GM10266 (cell line): Measurements from ENCODE around the gene SHLD2.
A peak's percentile ranks its signal among the peaks of the same experiment; 100 is the strongest.

Experiments
- DNase-seq: peaks from one replicate; pipeline ENCODE4 v3.0.0; 2012; ENCODE audit errors: extremely low spot score
- TF ChIP-seq, protein P1 (sequence below): IDR thresholded peaks from 2 replicates; pipeline ENCODE4 v1.5.1; 2012; ENCODE audit warnings: mild to moderate bottlenecking, low read depth; ENCODE audit not compliant: control insufficient read depth, insufficient read depth; ENCODE audit errors: missing control alignments

SHLD2 gene, protein sequence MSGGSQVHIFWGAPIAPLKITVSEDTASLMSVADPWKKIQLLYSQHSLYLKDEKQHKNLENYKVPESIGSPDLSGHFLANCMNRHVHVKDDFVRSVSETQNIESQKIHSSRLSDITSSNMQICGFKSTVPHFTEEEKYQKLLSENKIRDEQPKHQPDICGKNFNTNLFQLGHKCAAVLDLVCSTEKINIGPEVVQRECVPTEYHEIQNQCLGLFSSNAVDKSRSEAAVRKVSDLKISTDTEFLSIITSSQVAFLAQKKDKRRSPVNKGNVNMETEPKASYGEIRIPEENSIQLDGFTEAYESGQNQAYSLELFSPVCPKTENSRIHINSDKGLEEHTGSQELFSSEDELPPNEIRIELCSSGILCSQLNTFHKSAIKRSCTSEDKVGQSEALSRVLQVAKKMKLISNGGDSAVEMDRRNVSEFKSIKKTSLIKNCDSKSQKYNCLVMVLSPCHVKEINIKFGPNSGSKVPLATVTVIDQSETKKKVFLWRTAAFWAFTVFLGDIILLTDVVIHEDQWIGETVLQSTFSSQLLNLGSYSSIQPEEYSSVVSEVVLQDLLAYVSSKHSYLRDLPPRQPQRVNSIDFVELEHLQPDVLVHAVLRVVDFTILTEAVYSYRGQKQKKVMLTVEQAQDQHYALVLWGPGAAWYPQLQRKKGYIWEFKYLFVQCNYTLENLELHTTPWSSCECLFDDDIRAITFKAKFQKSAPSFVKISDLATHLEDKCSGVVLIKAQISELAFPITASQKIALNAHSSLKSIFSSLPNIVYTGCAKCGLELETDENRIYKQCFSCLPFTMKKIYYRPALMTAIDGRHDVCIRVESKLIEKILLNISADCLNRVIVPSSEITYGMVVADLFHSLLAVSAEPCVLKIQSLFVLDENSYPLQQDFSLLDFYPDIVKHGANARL

DNA sequence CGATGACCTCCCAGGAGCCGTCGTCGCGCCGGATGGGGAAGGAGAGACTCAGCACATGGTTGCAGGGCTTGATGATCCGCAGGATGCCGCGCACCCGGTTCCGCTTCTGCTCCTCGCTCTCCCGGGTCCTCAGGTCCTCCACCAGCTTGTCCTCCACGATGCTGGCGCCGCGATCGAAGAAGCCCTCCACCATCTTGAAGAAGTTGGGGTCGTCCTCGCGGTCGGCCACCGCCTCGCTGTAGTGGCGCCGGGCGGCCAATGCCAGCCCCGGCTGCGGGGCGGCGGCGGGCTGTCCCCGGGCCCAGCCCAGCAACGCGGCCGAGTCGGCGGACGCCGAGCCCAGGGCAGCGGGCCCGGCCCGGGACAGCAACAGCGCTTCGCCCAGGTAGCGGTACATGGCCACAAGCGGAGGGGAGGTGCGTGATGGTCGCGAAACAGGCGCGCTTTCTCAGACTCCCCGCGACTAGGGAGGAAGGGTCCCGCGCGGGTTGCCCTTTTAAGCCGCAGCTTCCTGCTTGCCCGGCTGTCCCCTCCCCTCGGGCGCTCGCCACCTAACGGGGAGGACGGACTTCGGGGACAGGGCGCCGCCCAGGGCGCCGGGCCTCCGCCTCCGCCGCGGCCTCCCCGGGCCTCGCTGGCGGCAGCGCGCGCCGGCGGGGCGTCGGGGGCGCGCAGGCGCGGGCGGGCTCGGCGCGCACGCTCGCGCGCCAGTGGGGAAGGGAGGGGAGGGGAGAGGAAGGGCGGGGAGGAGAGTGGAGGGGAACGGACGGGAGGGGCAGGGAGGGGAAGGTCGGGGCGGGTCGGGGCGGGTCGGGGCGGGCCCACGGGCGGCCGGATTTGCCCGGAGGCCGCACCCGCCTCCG lies at the start of gene SHLD2, which contains the start of gene GLUD1:
SHLD2 (plus strand) TSS at position 834 of the 863 bp plus-strand sequence. CDS start 56,149 bp downstream, outside the sequence.
GLUD1 (minus strand) TSS at position 471 of the 863 bp plus-strand sequence; CDS start at position 397, 74 bp downstream.
- peak; percentile 96 for DNase-seq
- TF ChIP-seq, protein P1, sequence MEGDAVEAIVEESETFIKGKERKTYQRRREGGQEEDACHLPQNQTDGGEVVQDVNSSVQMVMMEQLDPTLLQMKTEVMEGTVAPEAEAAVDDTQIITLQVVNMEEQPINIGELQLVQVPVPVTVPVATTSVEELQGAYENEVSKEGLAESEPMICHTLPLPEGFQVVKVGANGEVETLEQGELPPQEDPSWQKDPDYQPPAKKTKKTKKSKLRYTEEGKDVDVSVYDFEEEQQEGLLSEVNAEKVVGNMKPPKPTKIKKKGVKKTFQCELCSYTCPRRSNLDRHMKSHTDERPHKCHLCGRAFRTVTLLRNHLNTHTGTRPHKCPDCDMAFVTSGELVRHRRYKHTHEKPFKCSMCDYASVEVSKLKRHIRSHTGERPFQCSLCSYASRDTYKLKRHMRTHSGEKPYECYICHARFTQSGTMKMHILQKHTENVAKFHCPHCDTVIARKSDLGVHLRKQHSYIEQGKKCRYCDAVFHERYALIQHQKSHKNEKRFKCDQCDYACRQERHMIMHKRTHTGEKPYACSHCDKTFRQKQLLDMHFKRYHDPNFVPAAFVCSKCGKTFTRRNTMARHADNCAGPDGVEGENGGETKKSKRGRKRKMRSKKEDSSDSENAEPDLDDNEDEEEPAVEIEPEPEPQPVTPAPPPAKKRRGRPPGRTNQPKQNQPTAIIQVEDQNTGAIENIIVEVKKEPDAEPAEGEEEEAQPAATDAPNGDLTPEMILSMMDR, result no peak

DNA sequence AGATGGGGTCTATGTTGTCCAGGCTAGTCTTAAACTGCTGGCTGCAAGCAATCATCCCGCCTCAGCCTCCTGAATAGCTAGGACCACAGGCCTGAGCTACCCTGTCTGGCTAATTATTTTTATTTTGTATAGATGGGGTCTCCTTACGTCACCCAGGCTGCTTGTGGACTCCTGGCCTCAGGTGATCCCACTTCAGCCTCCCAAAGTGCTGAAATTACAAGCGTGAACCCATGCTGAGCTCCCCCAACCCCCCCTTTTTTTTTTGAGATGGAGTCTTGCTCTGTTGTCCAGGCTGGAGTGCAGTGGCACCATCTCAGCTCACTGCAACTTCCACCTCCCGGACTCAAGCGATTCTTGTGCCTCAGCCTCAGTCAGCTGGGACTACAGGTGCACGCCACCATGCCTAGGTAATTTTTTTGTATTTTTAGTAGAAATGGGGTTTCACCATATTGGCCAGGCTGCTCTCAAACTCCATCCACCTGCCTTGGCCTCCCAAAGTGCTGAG lies 49.5 kb upstream of the SHLD2 start:
- TF ChIP-seq, protein P1, result no peak
- DNase-seq, result no peak

DNA sequence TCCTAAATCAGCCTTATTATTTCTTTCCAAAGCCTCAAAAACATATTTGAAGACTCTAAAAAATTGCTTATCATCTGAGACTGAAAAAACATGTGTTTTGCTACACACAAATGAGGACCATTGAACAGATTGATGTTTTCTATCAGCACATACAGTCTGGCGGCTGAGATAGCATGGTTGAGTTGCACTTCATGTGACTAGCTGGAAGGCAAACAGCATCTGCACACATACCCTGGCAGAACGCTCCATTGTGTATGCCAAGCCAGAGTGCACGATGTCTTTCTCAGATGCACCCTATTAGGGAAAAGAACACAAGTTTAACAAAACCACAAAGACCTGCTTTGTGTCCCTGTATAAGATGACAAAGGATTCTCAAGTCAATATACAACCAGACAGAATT lies 41.9 kb upstream of the SHLD2 start:
- no peak for DNase-seq
- TF ChIP-seq, protein P1, result no peak

DNA sequence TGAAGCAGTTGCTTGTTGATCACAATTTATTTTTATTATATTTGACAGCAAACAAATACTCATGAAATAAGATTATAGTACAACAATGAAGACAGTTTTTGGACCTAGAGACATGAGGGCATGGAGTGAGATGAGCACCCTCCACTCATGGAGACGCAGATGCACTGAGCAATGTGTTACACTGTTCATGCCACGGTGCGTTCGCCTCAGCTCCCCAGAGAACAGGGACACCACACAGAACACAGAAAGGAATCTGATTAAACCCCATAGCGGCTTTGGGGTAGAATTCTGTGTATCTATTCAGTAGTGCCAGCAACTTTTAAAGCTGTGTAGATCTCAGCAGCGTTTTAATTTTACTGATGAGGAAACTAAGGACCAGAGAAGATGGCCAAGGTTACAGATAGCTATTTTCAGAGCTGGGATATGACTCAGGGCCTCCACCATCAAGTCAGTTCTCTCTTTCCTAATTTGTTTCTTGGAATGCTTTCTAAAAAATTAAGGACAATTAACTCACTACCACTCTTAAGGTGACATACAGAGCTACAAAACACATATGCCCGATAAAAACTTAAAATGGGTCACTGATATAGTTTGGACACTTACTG lies 41.3 kb upstream of the SHLD2 start:
- no peak for DNase-seq
- TF ChIP-seq, protein P1, result no peak

DNA sequence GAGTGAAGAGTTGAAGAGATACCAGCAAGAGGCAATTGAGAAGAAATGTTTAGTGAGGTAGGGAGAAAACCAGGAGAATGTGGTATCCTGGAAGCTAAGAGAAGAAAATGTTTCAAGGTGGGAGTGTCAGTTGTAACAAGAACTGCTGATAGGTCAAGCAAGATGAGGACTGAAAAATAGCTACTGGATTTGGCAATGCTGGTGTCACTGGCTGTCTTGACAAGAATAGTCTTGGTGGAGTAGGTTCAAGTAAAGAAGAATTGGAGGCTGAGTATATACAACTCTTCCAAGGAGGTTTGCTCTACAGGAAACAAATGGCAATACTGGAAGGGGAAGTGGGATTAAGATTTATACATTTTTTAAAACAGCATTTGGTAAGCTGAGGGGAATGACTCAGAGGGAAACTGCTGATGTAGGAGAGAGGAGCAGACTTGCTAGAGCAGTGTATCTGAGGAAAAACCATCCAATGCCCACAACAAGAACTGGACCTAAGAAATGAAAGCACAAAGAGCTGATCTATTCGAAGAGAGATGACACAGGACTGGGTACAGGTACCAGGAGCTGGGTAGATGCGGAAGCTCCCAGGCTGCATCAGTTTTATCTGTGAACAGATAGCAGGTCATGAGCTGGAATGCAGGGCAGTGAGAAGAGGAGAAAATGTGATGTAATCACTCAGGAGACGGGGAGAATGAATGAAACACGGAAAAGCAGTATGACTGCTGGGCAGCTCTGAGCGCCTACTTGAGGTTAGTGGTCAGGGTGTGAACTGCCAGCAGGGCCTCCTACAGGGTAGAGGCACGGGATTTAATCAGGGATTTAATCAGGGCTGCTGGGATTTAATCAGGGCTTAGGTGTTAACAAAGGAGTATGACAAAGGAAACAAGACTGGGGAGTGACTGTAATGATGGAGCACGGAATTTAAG lies 40.4 kb upstream of the SHLD2 start:
- DNase-seq, result no peak
- TF ChIP-seq, protein P1, result no peak
